Measurements from ENCODE around the gene RHEX. TPM values are rescaled to one million over a fixed set of nuclear protein-coding genes. Genes with fewer than 3 reads are reported as not detected.

The RHEX gene
- total and polyA plus RNA-seq, 2 of the 13 experiments (the other 11 are each of a cell fraction or from before 2014, with no cell fraction given) = 1.4 to 2.7 TPM

- no TSS peak for BruUV-seq (replicated peaks)
- H3K36me3 ChIP-seq (replicated peaks in 1 of 2; ENCODE audit: control insufficient read depth in 1 of 2, insufficient read depth in 2 of 2, low read length in 2 of 2) = no peaks in the 10 kb centered on the region
- H3K27ac ChIP-seq (ENCODE audit: extremely low read length, insufficient read depth, low read length) = no peak overlapping the region
- DNase-seq (ENCODE audit: low spot score) (no peak), FAIRE-seq (no peak), ATAC-seq (no peak)
- H3K4me3 ChIP-seq (replicated peaks in 1 of 3; ENCODE audit: insufficient read depth in 1 of 3, low read depth in 2 of 3, low read length in 3 of 3) = no peak overlapping the region
- TF ChIP-seq ISX (CRISPR knock-in tag; conservative IDR thresholded peaks at IDR 0.05) = no peak
- TF ChIP-seq HNRNPL (IDR thresholded peaks at IDR 0.05; ENCODE audit: low read depth, low read length) = no peak
- no peak for TF ChIP-seq ZNF766 (CRISPR knock-in tag; IDR thresholded peaks at IDR 0.05; ENCODE audit: borderline replicate concordance)
- TF ChIP-seq FIP1L1 (IDR thresholded peaks at IDR 0.05; ENCODE audit: borderline replicate concordance, insufficient read depth, low read depth, low read length) = no peak
- no peak for TF ChIP-seq RFX3 (CRISPR knock-in tag; IDR thresholded peaks at IDR 0.05)
- no peak for TF ChIP-seq MBNL3 (CRISPR knock-in tag; conservative IDR thresholded peaks at IDR 0.05)
- TF ChIP-seq ZNF788 (CRISPR knock-in tag; IDR thresholded peaks at IDR 0.05; ENCODE audit: borderline replicate concordance) = no peak
- no peak for TF ChIP-seq HMG20A (CRISPR knock-in tag; IDR thresholded peaks at IDR 0.05; ENCODE audit: borderline replicate concordance)
- no peak for TF ChIP-seq MTF1 (CRISPR knock-in tag; IDR thresholded peaks at IDR 0.05)
- TF ChIP-seq TBX2 (CRISPR knock-in tag; IDR thresholded peaks at IDR 0.05; ENCODE audit: borderline replicate concordance) = no peak
- TF ChIP-seq HIC2 (CRISPR knock-in tag; IDR thresholded peaks at IDR 0.05; ENCODE audit: low read depth) = no peak
- TF ChIP-seq GZF1 (CRISPR knock-in tag; IDR thresholded peaks at IDR 0.05) = no peak
- no peak for TF ChIP-seq AGO2 (optimal IDR thresholded peaks at IDR 0.05; ENCODE audit: low read depth, low read length)
- TF ChIP-seq CTCF (CRISPR knock-in tag; IDR thresholded peaks at IDR 0.05) = no peak
- no peak for TF ChIP-seq ZNF180 (CRISPR knock-in tag; IDR thresholded peaks at IDR 0.05; ENCODE audit: borderline replicate concordance, low read depth)
- TF ChIP-seq ZBTB7A (CRISPR knock-in tag; IDR thresholded peaks at IDR 0.05) = no peak
- no peak for TF ChIP-seq SAFB2 (CRISPR knock-in tag; IDR thresholded peaks at IDR 0.05; ENCODE audit: borderline replicate concordance, low read depth)
- TF ChIP-seq ZNF780A (CRISPR knock-in tag; IDR thresholded peaks at IDR 0.05) = no peak
- TF ChIP-seq TRIM22 (IDR thresholded peaks at IDR 0.05) = no peak
- no peaks in the 10 kb centered on the region for H4K20me1 ChIP-seq (ENCODE audit: insufficient read depth, low read length)
- intact Hi-C loops (cut with micrococcal nuclease; ENCODE audit: unreplicated experiment) (no loop called here), in situ Hi-C loops (cut with HindIII; ENCODE audit: extremely low pct_ligation_motif_present, low pct_unique_long_range_greater_than_20kb) (no loop called here)
- no peaks in the 10 kb centered on the region for H3K27me3 ChIP-seq (ENCODE audit: control insufficient read depth in 1 of 2, insufficient read depth in 2 of 2, low read length in 2 of 2)
- ChIA-PET CTCF (ENCODE audit: low intra/inter-chr PET ratio, low total read pairs) (no interaction called here), POLR2A (no interaction called here)
- no peaks in the 10 kb centered on the region for H3K79me2 ChIP-seq (ENCODE audit: insufficient read depth, low read length)
- H3K4me2 ChIP-seq (ENCODE audit: low read depth, low read length) = no peak overlapping the region
- no peaks in the 10 kb centered on the region for H3K9me3 ChIP-seq (ENCODE audit: low read length)
- H2AFZ ChIP-seq (ENCODE audit: low read length) = no peak overlapping the region
- H3K9ac ChIP-seq (ENCODE audit: insufficient read depth, low read depth, low read length) = no peak overlapping the region
- H3K4me1 ChIP-seq (ENCODE audit: insufficient read depth, low read length) = peaks cover 11% of the 10 kb centered on the region; the same call in 1 of the 2 replicates
- 52% methylated on average over 5 of the region's 5 CpGs for WGBS (ENCODE audit: low lambda C conversion rate)
These were observed 38.4 kb upstream of the RHEX start for GRCh38 chr1:206014601-206015000.

All from HepG2 (cell line).